HG03135 (cell line): ENCODE data around the gene ASB1.
A peak's percentile ranks its signal among the peaks of the same experiment; 100 is the strongest.

Source experiments
- ATAC-seq: cut with Tn5 transposase; IDR thresholded peaks from one replicate; pipeline ENCODE4 v1.9.1; 2021; ENCODE audit warnings: mild to moderate bottlenecking, moderate library complexity; ENCODE audit not compliant: unreplicated experiment

ASB1 gene

GRCh38 chr2:238426568-238427434 is at the start of gene ASB1:
TSS of gene ASB1 (plus strand) at chr2:238426927. CDS start at chr2:238427071, 144 bp downstream.
- peak; percentile 82 for ATAC-seq

GRCh38 chr2:238378230-238379095 is 48.3 kb upstream of the ASB1 start:
- no peak for ATAC-seq

- ATAC-seq, result no peak
Observed at GRCh38 chr2:238379096-238379810, 47.5 kb upstream of the ASB1 start.

GRCh38 chr2:238380336-238380735 is 46.4 kb upstream of the ASB1 start:
- no peak for ATAC-seq

- no peak for ATAC-seq
Observed at GRCh38 chr2:238380785-238381184, 45.9 kb upstream of the ASB1 start.

- ATAC-seq, result no peak
Observed at GRCh38 chr2:238381341-238382115, 45.2 kb upstream of the ASB1 start.

GRCh38 chr2:238382381-238382781 is 44.3 kb upstream of the ASB1 start:
- no peak for ATAC-seq

GRCh38 chr2:238383135-238383534 is 43.6 kb upstream of the ASB1 start:
- ATAC-seq, result no peak

- no peak for ATAC-seq
Observed at GRCh38 chr2:238383743-238384380, 42.9 kb upstream of the ASB1 start.

GRCh38 chr2:238387332-238387731 is 39.4 kb upstream of the ASB1 start:
- ATAC-seq, result no peak

- no peak for ATAC-seq
Observed at GRCh38 chr2:238388794-238389193, 37.9 kb upstream of the ASB1 start.

- no peak for ATAC-seq
Observed at GRCh38 chr2:238389988-238390589, 36.6 kb upstream of the ASB1 start.

GRCh38 chr2:238391042-238391689 is 35.6 kb upstream of the ASB1 start:
- ATAC-seq, result no peak

- no peak for ATAC-seq
Observed at GRCh38 chr2:238396663-238397062, 30.1 kb upstream of the ASB1 start.

- ATAC-seq, result no peak
Observed at GRCh38 chr2:238397356-238397755, 29.4 kb upstream of the ASB1 start.

GRCh38 chr2:238398577-238398976 is 28.1 kb upstream of the ASB1 start:
- ATAC-seq, result no peak

GRCh38 chr2:238399094-238399493 is 27.6 kb upstream of the ASB1 start:
- no peak for ATAC-seq

- ATAC-seq, result no peak
Observed at GRCh38 chr2:238401551-238401950, 25.2 kb upstream of the ASB1 start.
